HG03558 (cell line): ENCODE measurements around the gene CNTNAP2.

Source experiments
- ATAC-seq: cut with Tn5 transposase; IDR thresholded peaks from one replicate; pipeline ENCODE4 v1.9.1; 2021; ENCODE audit warnings: moderate number of reproducible peaks; ENCODE audit not compliant: unreplicated experiment; ENCODE audit errors: extremely low read depth

The CNTNAP2 gene

GRCh38 chr7:147992698-147993097, 1876.1 kb downstream of the CNTNAP2 start:
- ATAC-seq = no peak

- no peak for ATAC-seq
These were observed 1881.0 kb downstream of the CNTNAP2 start for GRCh38 chr7:147997636-147998035.

GRCh38 chr7:147999962-148000361, 1883.4 kb downstream of the CNTNAP2 start:
- ATAC-seq = no peak

GRCh38 chr7:148011753-148012152, 1895.2 kb downstream of the CNTNAP2 start:
- no peak for ATAC-seq

GRCh38 chr7:148014001-148014400, 1897.4 kb downstream of the CNTNAP2 start:
- ATAC-seq = no peak

GRCh38 chr7:148014541-148014940, 1897.9 kb downstream of the CNTNAP2 start:
- no peak for ATAC-seq

- no peak for ATAC-seq
These were observed 1900.5 kb downstream of the CNTNAP2 start for GRCh38 chr7:148017126-148017525.

GRCh38 chr7:148020679-148021078, 1904.1 kb downstream of the CNTNAP2 start:
- no peak for ATAC-seq

GRCh38 chr7:148021507-148022045, 1905.0 kb downstream of the CNTNAP2 start:
- no peak for ATAC-seq

GRCh38 chr7:148022832-148023231, 1906.2 kb downstream of the CNTNAP2 start:
- ATAC-seq = no peak

GRCh38 chr7:148026713-148027112, 1910.1 kb downstream of the CNTNAP2 start:
- ATAC-seq = no peak

- ATAC-seq = no peak
These were observed 1911.6 kb downstream of the CNTNAP2 start for GRCh38 chr7:148028165-148028564.

GRCh38 chr7:148031019-148031418, 1914.4 kb downstream of the CNTNAP2 start:
- ATAC-seq = no peak

- no peak for ATAC-seq
These were observed 1915.2 kb downstream of the CNTNAP2 start for GRCh38 chr7:148031811-148032210.

GRCh38 chr7:148035950-148036349, 1919.3 kb downstream of the CNTNAP2 start:
- no peak for ATAC-seq

GRCh38 chr7:148037044-148037443, 1920.4 kb downstream of the CNTNAP2 start:
- ATAC-seq = no peak

GRCh38 chr7:148041156-148041555, 1924.6 kb downstream of the CNTNAP2 start:
- ATAC-seq = no peak

GRCh38 chr7:148042935-148043631, 1926.5 kb downstream of the CNTNAP2 start:
- ATAC-seq = no peak

GRCh38 chr7:148044173-148044572, 1927.6 kb downstream of the CNTNAP2 start:
- no peak for ATAC-seq

- ATAC-seq = no peak
These were observed 1928.9 kb downstream of the CNTNAP2 start for GRCh38 chr7:148045521-148045920.

GRCh38 chr7:148049068-148049467, 1932.5 kb downstream of the CNTNAP2 start:
- ATAC-seq = no peak

GRCh38 chr7:148050492-148051158, 1934.0 kb downstream of the CNTNAP2 start:
- ATAC-seq = no peak
